ENCODE measurements around the gene MED29.

DNA sequence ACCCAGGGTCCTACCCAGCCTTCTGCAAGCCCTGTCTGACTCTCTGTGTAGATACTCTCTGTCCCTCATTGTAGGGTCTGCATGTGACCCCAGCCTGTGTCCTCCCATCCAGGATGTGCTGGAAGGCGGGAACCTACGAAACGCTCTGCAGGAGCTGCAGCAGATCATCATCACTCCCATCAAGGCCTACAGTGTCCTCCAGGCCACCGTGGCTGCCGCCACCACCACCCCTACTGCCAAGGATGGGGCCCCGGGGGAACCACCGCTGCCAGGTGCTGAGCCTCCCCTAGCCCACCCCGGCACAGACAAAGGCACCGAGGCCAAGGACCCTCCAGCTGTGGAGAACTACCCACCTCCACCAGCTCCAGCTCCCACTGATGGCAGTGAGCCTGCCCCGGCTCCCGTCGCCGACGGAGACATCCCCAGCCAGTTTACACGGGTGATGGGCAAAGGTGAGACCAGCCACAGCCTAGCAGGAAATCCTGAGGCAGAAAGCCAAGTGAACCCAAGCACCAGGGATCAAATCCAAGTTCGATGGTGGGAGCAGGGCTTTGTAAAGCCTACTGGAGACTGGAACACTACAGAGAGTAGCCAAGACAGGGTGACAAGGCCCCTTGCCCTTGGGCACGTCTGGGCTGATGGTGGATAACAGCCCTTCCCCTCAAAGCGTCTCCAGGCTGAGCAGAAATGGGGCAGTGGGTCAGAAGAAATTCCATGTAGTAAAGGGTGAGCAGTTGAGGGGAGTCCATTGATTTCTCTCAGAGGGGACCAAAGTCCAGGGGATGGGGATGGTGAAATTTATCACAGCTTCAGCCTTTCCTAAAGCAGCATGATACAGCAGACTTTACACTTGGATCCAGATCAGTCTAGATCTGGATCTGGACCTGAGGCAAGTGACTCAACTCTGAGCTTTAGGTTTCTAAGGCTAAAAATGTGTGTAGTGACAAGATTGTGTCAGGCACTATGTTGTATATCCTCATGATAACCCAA is 13.5 kb upstream of the MED29 start:
- TF ChIP-seq CTCF (IDR thresholded peaks at IDR 0.05): no peak
- no peak for TF ChIP-seq EZH2 (IDR thresholded peaks at IDR 0.05)
- TF ChIP-seq EZH2phosphoT487 (IDR thresholded peaks at IDR 0.05): no peak
